GM21423 (cell line): ENCODE measurements around the gene BCL2L13.
"Not testable (repeated sequence)": the region's sequence is repeated elsewhere in the genome, so short reads cannot be mapped to it uniquely, and the experiment has no call there.

Experiments
- ATAC-seq: cut with Tn5 transposase; IDR thresholded peaks from one replicate; pipeline ENCODE4 v1.9.1; 2021; ENCODE audit warnings: mild to moderate bottlenecking, moderate library complexity; ENCODE audit not compliant: unreplicated experiment

BCL2L13 gene

GRCh38 chr22:17753401-17753989, 114.9 kb downstream of the BCL2L13 start:
- ATAC-seq: no peak

- no peak for ATAC-seq
Observed at GRCh38 chr22:17754233-17754925, 115.8 kb downstream of the BCL2L13 start.

GRCh38 chr22:17761138-17761488, 122.6 kb downstream of the BCL2L13 start:
- ATAC-seq: no peak

GRCh38 chr22:17763442-17763841, 124.9 kb downstream of the BCL2L13 start:
- ATAC-seq: not testable (repeated sequence)

- no peak for ATAC-seq
Observed at GRCh38 chr22:17764036-17764435, 125.5 kb downstream of the BCL2L13 start.

- not testable (repeated sequence) for ATAC-seq
Observed at GRCh38 chr22:17764852-17765251, 126.3 kb downstream of the BCL2L13 start.

GRCh38 chr22:17767233-17768065, 128.9 kb downstream of the BCL2L13 start:
- ATAC-seq: peak; percentile 76

- ATAC-seq: no peak
Observed at GRCh38 chr22:17769013-17769715, 130.6 kb downstream of the BCL2L13 start.

- no peak for ATAC-seq
Observed at GRCh38 chr22:17769716-17770082, 131.1 kb downstream of the BCL2L13 start.

GRCh38 chr22:17770180-17771077, 131.9 kb downstream of the BCL2L13 start:
- ATAC-seq: no peak

GRCh38 chr22:17772249-17772957, 133.8 kb downstream of the BCL2L13 start:
- ATAC-seq: no peak

- no peak for ATAC-seq
Observed at GRCh38 chr22:17772958-17773605, 134.5 kb downstream of the BCL2L13 start.

GRCh38 chr22:17773606-17774205, 135.1 kb downstream of the BCL2L13 start:
- ATAC-seq: peak; percentile 23

GRCh38 chr22:17774206-17774925, 135.8 kb downstream of the BCL2L13 start, which contains the start of gene BID:
TSS of gene BID (minus strand) at chr22:17774469. CDS start at chr22:17750116, 24,353 bp downstream.
- peak; percentile 33 for ATAC-seq

GRCh38 chr22:17774926-17775685, 136.5 kb downstream of the BCL2L13 start:
- ATAC-seq: no peak

GRCh38 chr22:17775781-17776465, 137.4 kb downstream of the BCL2L13 start:
- no peak for ATAC-seq
